ENCODE results near the gene ZNF175. TPM values are rescaled to one million over a fixed set of nuclear protein-coding genes. Genes with fewer than 3 reads are reported as not detected.

The ZNF175 gene
- 3.3 and 12.5 TPM in 2 replicates for total RNA-seq

DNA sequence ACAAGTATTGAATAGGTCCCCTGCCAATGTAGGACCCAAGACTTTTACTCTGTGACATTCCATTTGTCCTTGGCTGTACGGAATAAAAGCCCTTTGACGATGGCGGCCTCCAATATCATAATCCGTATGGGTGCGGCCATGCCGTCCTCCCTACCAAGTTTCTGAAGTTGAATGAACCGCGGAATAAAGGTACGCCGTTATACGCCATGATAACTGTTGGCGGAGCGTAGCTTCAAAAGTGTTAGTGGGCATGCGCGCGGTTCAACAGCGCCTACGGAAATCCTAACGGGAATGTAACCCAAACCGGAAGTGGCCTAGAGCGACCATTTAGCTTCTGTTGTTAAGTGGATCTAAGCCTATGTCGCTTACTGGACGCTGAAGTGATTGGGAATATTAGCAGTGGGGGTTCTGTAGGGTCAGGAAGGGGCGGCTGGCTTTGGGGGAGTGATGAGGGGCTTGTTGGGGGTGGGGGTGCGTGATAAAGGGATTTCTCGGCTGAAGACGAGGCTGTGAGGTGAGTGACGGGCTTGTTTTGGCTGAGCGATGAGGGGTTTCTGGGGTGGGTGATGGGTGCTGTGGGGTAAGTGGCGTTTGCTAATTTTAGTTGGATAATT is at the start of gene ZNF175:
TSS of gene ZNF175 (plus strand) at position 322 of the 614 bp plus-strand sequence. CDS start 2,047 bp downstream, outside the sequence.
- peak; percentile 95 for DNase-seq (ENCODE audit: low read depth)

GRCh38 chr19:51521357-51521756 is 49.7 kb upstream of the ZNF175 start:
- DNase-seq (ENCODE audit: low read depth) = no peak

GRCh38 chr19:51521781-51522180 is 49.3 kb upstream of the ZNF175 start:
- DNase-seq (ENCODE audit: low read depth) = no peak

DNA sequence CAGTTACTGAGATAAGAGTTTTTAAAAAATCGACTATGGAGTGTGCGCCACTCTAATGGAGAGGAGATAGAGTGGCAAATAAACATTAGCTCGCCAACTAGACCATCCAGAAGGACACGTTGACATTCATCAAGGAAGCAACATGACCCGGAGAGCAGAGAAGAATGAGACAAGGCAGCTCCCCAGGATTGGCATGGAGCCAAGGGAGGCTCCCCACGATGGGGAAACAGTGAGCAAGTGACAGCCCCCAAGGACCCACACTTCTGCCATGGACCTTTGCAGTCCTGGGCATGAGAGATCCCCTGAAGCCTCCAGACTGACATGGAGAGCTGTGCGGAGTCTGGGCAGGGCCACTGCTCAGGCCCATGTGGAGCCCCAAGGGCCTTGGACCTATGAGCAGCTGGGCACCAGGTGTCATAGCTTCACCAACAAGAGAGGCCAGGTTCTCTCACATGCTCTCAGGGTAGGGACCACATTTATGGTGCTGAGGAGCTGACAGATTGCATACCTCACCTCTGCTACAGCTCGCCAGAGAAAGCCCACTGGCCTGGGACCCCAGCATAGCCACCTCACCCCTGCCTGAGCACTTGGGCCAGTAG is 46.3 kb upstream of the ZNF175 start:
- DNase-seq (ENCODE audit: low read depth) = no peak

DNA sequence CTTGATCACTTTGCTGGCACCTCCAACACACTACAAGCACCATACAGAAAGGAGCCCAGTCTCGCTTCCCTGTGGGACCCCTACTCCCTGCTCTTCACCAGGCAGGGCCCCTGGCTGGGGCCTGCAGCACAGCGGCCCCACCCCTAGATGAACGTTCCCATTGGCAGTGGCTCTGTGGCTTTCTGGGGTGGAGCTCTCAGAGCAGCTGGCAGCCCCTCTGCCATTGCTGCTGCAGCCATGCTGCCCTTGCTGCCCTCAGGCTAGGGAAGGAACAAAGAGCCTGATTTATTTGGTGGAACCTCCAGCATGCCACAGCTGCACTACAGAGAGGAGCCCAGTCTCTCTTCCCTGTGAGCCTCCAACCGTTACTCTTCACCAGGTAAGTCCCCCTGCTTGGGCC is 45.4 kb upstream of the ZNF175 start:
- DNase-seq (ENCODE audit: low read depth) = no peak

GRCh38 chr19:51529301-51529700 is 41.8 kb upstream of the ZNF175 start:
- DNase-seq (ENCODE audit: low read depth) = no peak

DNA sequence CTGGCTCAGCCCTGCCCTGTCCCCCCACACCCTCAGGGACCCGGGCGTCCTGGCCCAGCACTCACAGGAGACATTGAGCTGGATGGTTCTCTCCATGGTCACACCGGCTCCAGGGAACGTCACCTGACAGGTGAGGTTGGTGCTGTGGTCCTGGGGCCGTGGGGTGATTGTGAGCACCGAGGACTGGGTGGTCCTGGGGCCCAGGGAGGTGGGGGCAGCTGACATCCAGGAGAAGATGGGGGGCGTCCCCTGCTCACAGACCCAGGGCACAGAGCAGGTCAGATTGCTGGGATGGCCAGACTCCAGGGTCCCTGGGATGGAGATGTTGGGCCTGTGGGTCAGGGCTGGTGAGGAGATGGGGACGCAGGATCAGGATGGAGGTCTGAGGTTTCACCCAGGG is 40.5 kb upstream of the ZNF175 start:
- no peak for DNase-seq (ENCODE audit: low read depth)

- DNase-seq (ENCODE audit: low read depth) = no peak
These were observed 39.5 kb upstream of the ZNF175 start, which contains the start of gene SIGLEC6 for GRCh38 chr19:51531349-51532315. TSS of gene SIGLEC6 (minus strand) at chr19:51531670. CDS start at chr19:51531648, 22 bp downstream.

- no peak for DNase-seq (ENCODE audit: low read depth)
These were observed 35.5 kb upstream of the ZNF175 start for GRCh38 chr19:51535535-51535934.

DNA sequence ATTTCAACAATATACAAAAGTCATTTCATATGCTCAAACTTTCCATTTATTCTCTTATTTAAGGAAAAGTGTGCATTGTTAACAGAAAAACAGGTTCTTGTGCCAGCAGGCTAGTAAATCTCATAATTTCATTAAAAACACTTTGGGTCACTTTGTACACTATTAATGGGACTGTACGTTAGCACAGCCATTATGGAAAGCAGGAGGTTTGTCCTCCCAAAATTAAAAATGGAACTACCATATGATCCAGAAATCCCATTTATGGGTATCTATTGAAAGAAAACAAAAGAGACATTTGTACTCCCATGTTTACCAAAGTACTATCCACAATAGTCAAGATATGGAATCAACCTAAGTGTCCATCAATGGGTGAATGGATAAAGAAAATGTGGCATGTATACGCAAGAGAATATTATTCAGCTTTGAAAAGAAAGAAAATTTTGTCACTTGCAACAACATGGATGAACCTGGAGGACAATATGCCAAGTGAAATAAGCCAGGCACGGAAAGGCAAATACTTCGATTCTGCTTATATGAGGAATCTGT is 31.2 kb upstream of the ZNF175 start:
- no peak for DNase-seq (ENCODE audit: low read depth)

DNA sequence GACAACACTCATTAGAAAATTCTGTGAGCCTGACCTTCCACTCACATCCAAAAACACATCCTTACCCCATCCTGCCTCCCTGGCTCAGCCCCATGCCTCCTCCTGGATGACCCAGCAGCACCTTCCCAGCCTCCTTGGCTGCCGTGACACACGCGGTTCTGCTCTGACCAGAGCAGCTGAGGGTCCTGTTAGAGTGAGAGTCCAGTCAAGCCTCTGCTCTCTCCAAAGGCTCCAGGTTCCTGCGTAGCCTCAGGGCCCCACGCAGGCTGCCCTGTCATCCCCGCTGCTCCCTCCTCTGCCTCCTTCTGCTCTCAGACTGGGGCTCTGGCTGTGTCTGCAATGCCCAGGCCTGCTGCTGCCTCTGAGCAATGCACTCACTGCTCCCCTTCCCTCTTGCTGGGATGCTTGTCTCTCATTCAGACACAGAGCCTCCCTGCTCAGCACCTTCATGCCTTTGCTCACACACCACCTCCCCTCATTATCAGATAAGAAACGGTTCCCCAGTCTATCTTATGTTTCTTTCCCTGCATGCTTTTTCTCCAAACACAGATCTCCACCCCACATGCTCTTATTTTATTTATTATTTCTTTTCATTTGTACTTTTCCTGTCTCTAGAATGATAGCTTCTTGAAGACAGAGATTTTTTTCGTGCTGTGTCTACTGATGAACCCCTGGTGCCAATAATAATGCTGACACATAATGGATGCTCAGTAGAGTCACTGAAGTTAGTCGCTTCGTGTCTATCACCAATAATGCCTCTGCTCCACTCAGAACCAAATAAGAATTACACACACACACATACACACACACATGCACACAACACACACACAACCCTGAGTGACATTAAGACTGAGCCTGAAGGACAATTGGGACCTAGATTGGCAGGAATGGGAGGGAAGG is 29.4 kb upstream of the ZNF175 start:
- no peak for DNase-seq (ENCODE audit: low read depth)

- no peak for DNase-seq (ENCODE audit: low read depth)
These were observed 28.4 kb upstream of the ZNF175 start for GRCh38 chr19:51542699-51543098.

GRCh38 chr19:51544038-51544437 is 27.0 kb upstream of the ZNF175 start:
- no peak for DNase-seq (ENCODE audit: low read depth)

DNA sequence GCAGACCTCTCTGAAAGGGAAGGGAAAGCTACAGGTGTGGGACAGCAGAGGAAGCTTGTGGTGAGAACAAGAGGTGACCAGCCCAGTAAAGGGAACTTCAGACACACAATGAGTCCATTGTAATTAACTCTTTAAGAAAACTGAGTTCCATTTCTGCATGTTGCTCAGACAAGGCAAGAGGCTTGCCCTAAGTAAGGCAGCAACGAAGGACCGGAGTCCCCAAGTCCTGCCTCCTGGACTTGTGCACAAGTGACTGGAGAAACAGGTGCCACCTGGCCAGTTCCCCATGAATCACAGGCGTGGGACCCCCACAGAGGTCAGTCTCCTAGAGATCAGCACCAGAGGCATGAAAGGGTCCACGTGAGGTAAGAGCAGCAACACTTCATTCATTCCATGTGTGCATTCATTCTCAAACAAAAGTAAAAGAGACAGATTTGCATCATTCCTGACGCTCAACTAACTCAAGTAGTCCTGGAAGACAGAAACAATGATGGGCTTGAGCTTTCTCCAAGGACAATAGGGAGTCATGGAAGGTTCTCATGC is 24.9 kb upstream of the ZNF175 start:
- no peak for DNase-seq (ENCODE audit: low read depth)

GRCh38 chr19:51546650-51547396 is 24.3 kb upstream of the ZNF175 start:
- no peak for DNase-seq (ENCODE audit: low read depth)

- no peak for DNase-seq (ENCODE audit: low read depth)
These were observed 23.5 kb upstream of the ZNF175 start for GRCh38 chr19:51547397-51548212.

GRCh38 chr19:51548213-51548651 is 22.9 kb upstream of the ZNF175 start:
- no peak for DNase-seq (ENCODE audit: low read depth)

DNA sequence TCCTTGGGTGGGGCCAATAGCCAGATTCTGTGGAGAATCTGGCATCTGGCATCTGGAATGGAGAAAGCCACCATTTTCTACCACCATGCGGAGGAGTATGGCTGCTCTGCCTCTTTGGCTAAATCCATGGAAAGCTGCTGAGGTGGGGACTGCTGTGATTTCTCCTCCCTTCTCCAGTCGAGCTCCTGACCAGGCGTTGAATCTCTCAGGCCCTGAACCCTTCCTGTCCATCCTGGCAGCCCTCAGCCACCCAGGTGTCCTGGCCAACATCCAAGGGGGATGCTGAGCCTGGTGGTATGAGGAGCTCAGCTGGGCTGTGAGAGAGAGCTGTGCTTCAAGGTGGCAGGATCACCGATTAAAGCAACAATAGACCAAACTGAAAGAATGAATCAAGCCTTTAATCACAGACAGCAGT is 22.2 kb upstream of the ZNF175 start:
- DNase-seq (ENCODE audit: low read depth) = no peak
